ENCODE measurements around the gene PAK1. TPM values are rescaled to one million over a fixed set of nuclear protein-coding genes. Genes with fewer than 3 reads are reported as not detected.
"Not testable (repeated sequence)": the region's sequence is repeated elsewhere in the genome, so short reads cannot be mapped to it uniquely, and the experiment has no call there.

PAK1 gene
- total and polyA plus RNA-seq, 2 donors (not counting 3 experiments of a cell fraction or from before 2014, with no cell fraction given) = 5.6 to 12.9 TPM

GRCh38 chr11:77495526-77495925, 21.6 kb upstream of the PAK1 start:
- Histone ChIP-seq H3K36me3 (ENCODE audit: control insufficient read depth in 2 of 2, extremely low read depth in 1 of 2, insufficient read depth in 2 of 2, low read length in 2 of 2) (no peaks in the 10 kb centered on the region), H3K4me2 (ENCODE audit: insufficient read depth, low read length) (no peak overlapping the region), H3K9me1 (replicated peaks; ENCODE audit: control insufficient read depth, extremely low read depth, insufficient read depth, low read length) (no peaks in the 10 kb centered on the region), H3K27ac (ENCODE audit: insufficient read depth, low read depth, low read length) (no peak overlapping the region), H3K4me3 (replicated peaks in 1 of 3; ENCODE audit: insufficient read depth in 1 of 3, low read depth in 1 of 3, low read length in 3 of 3) (no peak overlapping the region), H3K27me3 (ENCODE audit: control insufficient read depth in 2 of 2, insufficient read depth in 2 of 2, low read length in 2 of 2) (peaks cover 3 to 4% of the 10 kb centered on the region in 2 experiments), H3K9me3 (replicated peaks; ENCODE audit: control insufficient read depth, insufficient read depth, low read length) (no peaks in the 10 kb centered on the region), H3K79me2 (ENCODE audit: control insufficient read depth, insufficient read depth, low read length) (no peaks in the 10 kb centered on the region), H4K20me1 (replicated peaks; ENCODE audit: control insufficient read depth, extremely low read depth, insufficient read depth, low read length) (no peaks in the 10 kb centered on the region), H3K4me1 (ENCODE audit: control insufficient read depth, extremely low read depth, insufficient read depth, low read length) (no peaks in the 10 kb centered on the region), H3K9ac (replicated peaks; ENCODE audit: extremely low read depth, insufficient read depth, low read length) (no peak overlapping the region), H2AFZ (ENCODE audit: low read depth, low read length) (no peak overlapping the region)
- no TSS peak for BruUV-seq (replicated peaks)
- dilution Hi-C loops (cut with MboI; ENCODE audit: extremely low pct_ligation_motif_present, low sequenced_read_pairs) (no loop called here), intact Hi-C loops (cut with micrococcal nuclease) (no loop called here)
- DNase-seq (ENCODE audit: low read depth, low spot score) (no peak), FAIRE-seq (no peak)
- POLR2A ChIA-PET = no interaction called here
- TF ChIP-seq POLR2AphosphoS5 (IDR thresholded peaks at IDR 0.05; ENCODE audit: insufficient read depth, low read depth, low read length) = no peak
- TF ChIP-seq GATA2 (IDR thresholded peaks at IDR 0.05; ENCODE audit: insufficient read depth, insufficient read length, low read depth, low read length) = no peak
- CTCF ChIA-PET = no interaction called here

GRCh38 chr11:77490035-77490434, 16.1 kb upstream of the PAK1 start:
- H3K27ac ChIP-seq (ENCODE audit: insufficient read depth, low read depth, low read length); H3K9me1 ChIP-seq (replicated peaks; ENCODE audit: control insufficient read depth, extremely low read depth, insufficient read depth, low read length); H3K4me1 ChIP-seq (ENCODE audit: control insufficient read depth, extremely low read depth, insufficient read depth, low read length); H4K20me1 ChIP-seq (replicated peaks; ENCODE audit: control insufficient read depth, extremely low read depth, insufficient read depth, low read length); H3K4me3 ChIP-seq (replicated peaks in 1 of 3; ENCODE audit: insufficient read depth in 1 of 3, low read depth in 1 of 3, low read length in 3 of 3); H3K79me2 ChIP-seq (ENCODE audit: control insufficient read depth, insufficient read depth, low read length); H3K36me3 ChIP-seq (ENCODE audit: control insufficient read depth in 2 of 2, extremely low read depth in 1 of 2, insufficient read depth in 2 of 2, low read length in 2 of 2); DNase-seq (ENCODE audit: low read depth, low spot score); H3K27me3 ChIP-seq (ENCODE audit: control insufficient read depth in 2 of 2, insufficient read depth in 2 of 2, low read length in 2 of 2); FAIRE-seq; H3K4me2 ChIP-seq (ENCODE audit: insufficient read depth, low read length); CTCF ChIA-PET; dilution Hi-C loops (cut with MboI; ENCODE audit: extremely low pct_ligation_motif_present, low sequenced_read_pairs); intact Hi-C loops (cut with micrococcal nuclease); BruUV-seq (replicated peaks); H2AFZ ChIP-seq (ENCODE audit: low read depth, low read length); H3K9me3 ChIP-seq (replicated peaks; ENCODE audit: control insufficient read depth, insufficient read depth, low read length); H3K9ac ChIP-seq (replicated peaks; ENCODE audit: extremely low read depth, insufficient read depth, low read length); POLR2A ChIA-PET: not testable (repeated sequence)

All from endothelial cell of umbilical vein (primary cell).